Measurements from ENCODE around the gene CPA5.

CPA5 gene

DNA sequence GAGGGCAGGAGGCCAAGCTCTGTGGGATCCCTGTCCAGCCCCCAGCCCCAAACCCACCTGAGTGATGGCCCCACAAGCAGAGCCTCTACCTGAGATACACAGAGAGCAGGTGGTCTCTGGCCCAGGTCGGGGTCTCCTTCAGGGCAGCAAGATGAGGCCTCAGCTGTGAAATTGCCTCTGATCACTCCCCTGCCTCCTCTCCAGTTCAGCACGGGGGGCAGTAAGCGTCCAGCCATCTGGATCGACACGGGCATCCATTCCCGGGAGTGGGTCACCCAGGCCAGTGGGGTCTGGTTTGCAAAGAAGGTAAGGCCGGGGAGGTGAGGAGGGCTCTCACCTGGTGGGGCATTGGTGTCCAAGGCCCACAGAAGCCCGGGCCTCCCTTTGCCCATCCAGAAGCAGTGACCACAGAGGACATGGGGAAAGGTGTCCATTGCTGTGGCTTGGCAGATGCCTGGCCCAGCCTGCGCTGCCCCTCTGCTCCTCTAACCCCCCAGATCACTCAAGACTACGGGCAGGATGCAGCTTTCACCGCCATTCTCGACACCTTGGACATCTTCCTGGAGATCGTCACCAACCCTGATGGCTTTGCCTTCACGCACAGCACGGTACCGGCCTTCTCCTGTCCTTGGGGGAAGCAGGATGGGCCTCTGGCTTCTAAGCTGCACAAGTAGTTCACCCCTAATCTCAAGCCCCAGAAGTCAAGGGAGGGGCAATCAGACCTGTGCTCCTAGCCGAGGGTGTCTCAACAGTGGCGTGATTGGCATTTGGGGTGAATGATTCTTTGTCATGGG, 38.8 kb downstream of the CPA5 start:
- H3K9ac ChIP-seq (ENCODE audit: low read length) = no peak overlapping the region
- no peak overlapping the region for H3K27ac ChIP-seq (ENCODE audit: low read length)
- H3K9me3 ChIP-seq (ENCODE audit: control insufficient read depth, low read depth, low read length) = no peaks in the 10 kb centered on the region
- no peaks in the 10 kb centered on the region for H3K4me1 ChIP-seq (ENCODE audit: control insufficient read depth, low read depth, low read length)
- no peak overlapping the region for H3K4me3 ChIP-seq (ENCODE audit: low read length)
- no peaks in the 10 kb centered on the region for H3K36me3 ChIP-seq (ENCODE audit: control insufficient read depth, low read depth, low read length)
- H3K27me3 ChIP-seq (ENCODE audit: control insufficient read depth, insufficient read depth, low read length) = no peaks in the 10 kb centered on the region

DNA sequence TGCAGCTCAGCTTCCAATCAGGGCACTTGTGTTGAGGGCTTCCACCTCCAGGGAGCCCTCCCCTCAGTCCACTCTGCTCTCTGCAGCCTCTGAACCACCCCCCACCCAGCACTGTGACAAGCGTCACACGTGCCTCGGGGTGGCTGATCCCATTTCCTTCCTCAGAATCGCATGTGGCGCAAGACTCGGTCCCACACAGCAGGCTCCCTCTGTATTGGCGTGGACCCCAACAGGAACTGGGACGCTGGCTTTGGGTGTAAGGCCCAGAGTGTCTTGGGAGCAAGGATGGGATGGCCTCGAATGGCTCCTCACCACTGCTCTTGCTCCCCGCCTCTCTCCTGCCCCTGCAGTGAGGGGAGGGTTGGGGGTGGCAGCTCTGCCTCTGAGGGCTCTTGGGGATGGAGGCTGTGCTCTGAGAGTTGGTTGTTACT, 39.8 kb downstream of the CPA5 start:
- Histone ChIP-seq H3K27ac (ENCODE audit: low read length) (no peak overlapping the region), H3K36me3 (ENCODE audit: control insufficient read depth, low read depth, low read length) (no peaks in the 10 kb centered on the region), H3K27me3 (ENCODE audit: control insufficient read depth, insufficient read depth, low read length) (no peaks in the 10 kb centered on the region), H3K9ac (ENCODE audit: low read length) (no peak overlapping the region), H3K4me3 (ENCODE audit: low read length) (no peak overlapping the region), H3K9me3 (ENCODE audit: control insufficient read depth, low read depth, low read length) (no peaks in the 10 kb centered on the region), H3K4me1 (ENCODE audit: control insufficient read depth, low read depth, low read length) (no peaks in the 10 kb centered on the region)

DNA sequence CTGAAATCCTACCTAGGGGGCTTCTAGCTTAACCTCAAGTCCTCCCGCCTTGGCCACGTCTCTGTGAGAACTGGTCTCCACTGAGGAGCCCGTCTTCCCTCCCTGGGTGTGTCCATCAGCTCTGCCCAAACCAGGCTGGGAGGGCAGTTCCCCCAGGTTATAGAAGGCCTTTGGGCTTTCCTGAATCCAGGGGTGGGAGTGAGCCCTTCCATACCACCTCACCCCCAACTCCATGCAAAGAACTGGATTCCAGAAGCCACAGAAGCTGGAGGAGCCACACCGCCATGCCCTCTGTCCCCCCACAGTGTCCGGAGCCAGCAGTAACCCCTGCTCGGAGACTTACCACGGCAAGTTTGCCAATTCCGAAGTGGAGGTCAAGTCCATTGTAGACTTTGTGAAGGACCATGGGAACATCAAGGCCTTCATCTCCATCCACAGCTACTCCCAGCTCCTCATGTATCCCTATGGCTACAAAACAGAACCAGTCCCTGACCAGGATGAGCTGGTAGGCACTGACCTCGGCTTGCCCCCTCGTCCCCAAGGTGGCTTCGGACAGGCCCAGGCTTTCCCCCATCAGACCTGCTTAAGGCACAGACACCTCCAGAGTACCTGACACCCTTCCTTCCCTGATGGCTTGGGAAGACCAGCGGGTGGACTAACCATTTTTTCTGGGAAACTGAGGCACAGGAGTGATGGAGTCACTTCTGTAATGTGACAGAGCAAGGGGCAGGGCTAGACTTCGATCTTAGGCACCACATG, 40.4 kb downstream of the CPA5 start:
- no peak overlapping the region for H3K27ac ChIP-seq (ENCODE audit: low read length)
- no peaks in the 10 kb centered on the region for H3K27me3 ChIP-seq (ENCODE audit: control insufficient read depth, insufficient read depth, low read length)
- H3K4me1 ChIP-seq (ENCODE audit: control insufficient read depth, low read depth, low read length) = no peaks in the 10 kb centered on the region
- H3K9ac ChIP-seq (ENCODE audit: low read length) = no peak overlapping the region
- H3K9me3 ChIP-seq (ENCODE audit: control insufficient read depth, low read depth, low read length) = no peaks in the 10 kb centered on the region
- H3K4me3 ChIP-seq (ENCODE audit: low read length) = no peak overlapping the region
- no peaks in the 10 kb centered on the region for H3K36me3 ChIP-seq (ENCODE audit: control insufficient read depth, low read depth, low read length)

DNA sequence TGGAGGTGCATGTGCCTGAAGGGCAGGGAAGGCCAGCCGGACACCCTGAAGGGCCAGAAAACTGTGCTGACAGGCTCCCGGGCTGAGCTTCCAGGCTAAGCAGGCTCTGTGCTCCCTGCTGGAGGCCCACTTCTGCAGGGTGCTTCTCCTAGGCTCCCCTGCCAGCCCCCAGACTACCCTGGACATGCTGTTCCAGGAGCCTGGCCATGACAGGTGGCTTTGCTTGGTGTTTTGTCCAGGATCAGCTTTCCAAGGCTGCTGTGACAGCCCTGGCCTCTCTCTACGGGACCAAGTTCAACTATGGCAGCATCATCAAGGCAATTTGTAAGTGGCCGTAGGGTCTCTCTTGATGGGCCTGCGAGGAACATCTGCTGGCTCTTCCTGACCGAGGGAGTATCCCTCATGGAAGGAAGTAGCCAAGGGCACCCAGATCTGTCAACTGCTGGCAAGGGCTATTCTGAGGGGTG, 41.0 kb downstream of the CPA5 start:
- H3K27me3 ChIP-seq (ENCODE audit: control insufficient read depth, insufficient read depth, low read length) = no peaks in the 10 kb centered on the region
- H3K9me3 ChIP-seq (ENCODE audit: control insufficient read depth, low read depth, low read length) = no peaks in the 10 kb centered on the region
- H3K9ac ChIP-seq (ENCODE audit: low read length) = no peak overlapping the region
- H3K4me3 ChIP-seq (ENCODE audit: low read length) = no peak overlapping the region
- no peak overlapping the region for H3K27ac ChIP-seq (ENCODE audit: low read length)
- no peaks in the 10 kb centered on the region for H3K4me1 ChIP-seq (ENCODE audit: control insufficient read depth, low read depth, low read length)
- no peaks in the 10 kb centered on the region for H3K36me3 ChIP-seq (ENCODE audit: control insufficient read depth, low read depth, low read length)

DNA sequence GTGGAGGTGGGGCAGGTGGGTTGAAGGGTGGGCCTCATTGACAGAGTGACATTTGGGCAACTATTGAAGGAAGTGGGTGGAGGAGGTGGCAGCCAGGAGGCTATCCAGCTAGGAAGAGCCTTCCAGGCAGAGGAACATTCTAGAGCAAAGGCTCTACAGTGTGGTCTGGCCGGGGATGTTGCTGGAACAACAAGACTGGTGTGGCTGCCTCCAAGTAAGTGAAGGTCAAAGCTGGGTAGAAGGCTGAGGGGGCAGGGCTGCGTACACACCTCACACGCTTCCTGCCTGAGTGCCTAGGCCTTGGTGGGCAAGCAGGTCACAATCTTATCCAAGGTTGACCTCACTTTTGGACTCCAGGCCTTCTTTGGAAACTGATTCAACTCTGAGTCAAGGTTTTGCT, 42.3 kb downstream of the CPA5 start:
- Histone ChIP-seq H3K27ac (ENCODE audit: low read length) (no peak overlapping the region), H3K9me3 (ENCODE audit: control insufficient read depth, low read depth, low read length) (no peaks in the 10 kb centered on the region), H3K4me1 (ENCODE audit: control insufficient read depth, low read depth, low read length) (no peaks in the 10 kb centered on the region), H3K27me3 (ENCODE audit: control insufficient read depth, insufficient read depth, low read length) (no peaks in the 10 kb centered on the region), H3K36me3 (ENCODE audit: control insufficient read depth, low read depth, low read length) (no peaks in the 10 kb centered on the region), H3K9ac (ENCODE audit: low read length) (no peak overlapping the region), H3K4me3 (ENCODE audit: low read length) (no peak overlapping the region)

DNA sequence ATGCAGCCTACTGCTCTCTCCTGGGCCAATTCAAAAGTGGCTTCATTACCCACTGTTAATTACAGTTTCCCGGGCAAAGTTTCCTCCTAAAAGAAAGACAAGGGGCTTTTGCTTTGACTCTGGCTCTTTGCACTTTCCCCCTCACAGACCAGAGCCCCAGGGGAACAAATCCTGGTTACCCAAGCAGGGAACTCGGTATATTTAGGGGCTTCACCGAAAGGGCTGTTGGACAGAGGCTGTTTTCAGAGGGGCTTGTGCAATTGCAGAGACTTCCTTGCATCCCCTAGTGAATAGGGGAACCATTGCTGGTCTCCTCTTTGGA, 42.7 kb downstream of the CPA5 start:
- no peaks in the 10 kb centered on the region for H3K36me3 ChIP-seq (ENCODE audit: control insufficient read depth, low read depth, low read length)
- H3K27ac ChIP-seq (ENCODE audit: low read length) = no peak overlapping the region
- no peak overlapping the region for H3K4me3 ChIP-seq (ENCODE audit: low read length)
- H3K9me3 ChIP-seq (ENCODE audit: control insufficient read depth, low read depth, low read length) = no peaks in the 10 kb centered on the region
- H3K9ac ChIP-seq (ENCODE audit: low read length) = no peak overlapping the region
- H3K27me3 ChIP-seq (ENCODE audit: control insufficient read depth, insufficient read depth, low read length) = no peaks in the 10 kb centered on the region
- H3K4me1 ChIP-seq (ENCODE audit: control insufficient read depth, low read depth, low read length) = no peaks in the 10 kb centered on the region

DNA sequence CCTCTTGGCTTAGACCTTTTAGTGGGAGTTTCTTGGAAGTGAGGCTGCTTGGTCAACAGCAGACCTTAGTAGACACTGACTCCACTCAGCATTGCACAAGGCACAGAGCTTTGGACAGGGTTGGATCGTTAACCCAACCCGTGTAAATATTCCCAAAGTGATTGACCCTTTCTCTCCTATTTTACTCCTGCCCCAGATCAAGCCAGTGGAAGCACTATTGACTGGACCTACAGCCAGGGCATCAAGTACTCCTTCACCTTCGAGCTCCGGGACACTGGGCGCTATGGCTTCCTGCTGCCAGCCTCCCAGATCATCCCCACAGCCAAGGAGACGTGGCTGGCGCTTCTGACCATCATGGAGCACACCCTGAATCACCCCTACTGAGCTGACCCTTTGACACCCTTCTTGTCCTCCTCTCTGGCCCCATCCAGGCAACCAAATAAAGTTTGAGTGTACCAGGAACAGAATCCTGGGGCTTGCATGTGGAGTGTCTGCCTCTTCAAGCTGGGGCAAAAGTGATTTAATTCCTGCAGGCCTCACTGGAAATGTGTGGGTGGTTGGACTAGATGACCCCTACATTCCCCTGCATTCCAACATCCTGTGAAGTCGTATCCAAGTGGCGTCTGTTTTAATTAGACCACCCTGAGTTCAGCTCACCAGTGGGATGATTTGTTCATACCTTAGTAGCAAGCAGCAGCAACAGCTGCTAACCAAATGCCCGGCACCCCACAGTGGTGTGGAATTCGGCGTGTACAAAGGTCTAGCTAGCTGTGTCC, 43.2 kb downstream of the CPA5 start:
- no peaks in the 10 kb centered on the region for H3K27me3 ChIP-seq (ENCODE audit: control insufficient read depth, insufficient read depth, low read length)
- no peaks in the 10 kb centered on the region for H3K9me3 ChIP-seq (ENCODE audit: control insufficient read depth, low read depth, low read length)
- H3K9ac ChIP-seq (ENCODE audit: low read length) = no peak overlapping the region
- no peaks in the 10 kb centered on the region for H3K36me3 ChIP-seq (ENCODE audit: control insufficient read depth, low read depth, low read length)
- no peaks in the 10 kb centered on the region for H3K4me1 ChIP-seq (ENCODE audit: control insufficient read depth, low read depth, low read length)
- H3K4me3 ChIP-seq (ENCODE audit: low read length) = no peak overlapping the region
- no peak overlapping the region for H3K27ac ChIP-seq (ENCODE audit: low read length)

DNA sequence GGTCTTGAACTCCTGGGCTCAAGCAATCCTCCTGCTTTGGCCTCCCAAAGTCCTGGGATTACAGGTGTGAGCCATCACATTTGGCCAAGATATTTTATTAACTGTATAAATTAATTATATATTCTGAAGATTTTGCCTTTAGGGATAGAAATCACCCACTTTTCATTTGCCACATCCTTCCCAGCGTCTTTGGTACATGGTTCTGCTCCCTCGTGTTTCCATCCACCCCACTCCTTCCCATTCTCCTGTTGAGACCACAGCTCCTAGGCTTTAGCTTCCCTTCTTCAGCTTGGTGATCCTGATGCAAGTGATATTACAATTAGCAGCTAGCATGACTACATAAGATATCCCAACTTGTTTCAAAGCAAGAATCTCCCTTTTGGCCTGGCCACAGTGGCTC, 44.1 kb downstream of the CPA5 start:
- H3K4me1 ChIP-seq (ENCODE audit: control insufficient read depth, low read depth, low read length) = no peaks in the 10 kb centered on the region
- no peaks in the 10 kb centered on the region for H3K27me3 ChIP-seq (ENCODE audit: control insufficient read depth, insufficient read depth, low read length)
- no peak overlapping the region for H3K4me3 ChIP-seq (ENCODE audit: low read length)
- H3K9me3 ChIP-seq (ENCODE audit: control insufficient read depth, low read depth, low read length) = no peaks in the 10 kb centered on the region
- no peak overlapping the region for H3K27ac ChIP-seq (ENCODE audit: low read length)
- no peak overlapping the region for H3K9ac ChIP-seq (ENCODE audit: low read length)
- H3K36me3 ChIP-seq (ENCODE audit: control insufficient read depth, low read depth, low read length) = no peaks in the 10 kb centered on the region

DNA sequence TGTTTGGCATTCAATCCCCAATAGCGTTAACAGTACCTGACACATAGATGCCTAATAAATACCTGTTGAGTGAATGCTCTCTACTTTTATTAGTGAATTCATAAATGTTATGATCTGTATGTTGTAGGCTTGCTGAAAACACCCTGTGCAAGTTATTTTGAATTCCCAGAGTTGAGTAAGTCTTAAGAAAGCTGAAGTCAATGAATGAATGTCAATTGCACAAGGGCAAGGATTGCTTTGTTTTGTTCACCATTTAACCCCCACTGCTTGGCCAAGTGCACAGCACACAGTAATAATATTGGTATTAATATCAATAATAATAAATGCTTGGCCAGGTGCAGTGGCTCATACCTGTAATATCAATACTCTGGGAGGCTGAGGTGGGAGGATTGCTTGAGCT, 45.9 kb downstream of the CPA5 start:
- peaks cover 3% of the 10 kb centered on the region for H3K4me1 ChIP-seq (ENCODE audit: control insufficient read depth, low read depth, low read length)
- no peaks in the 10 kb centered on the region for H3K9me3 ChIP-seq (ENCODE audit: control insufficient read depth, low read depth, low read length)
- H3K36me3 ChIP-seq (ENCODE audit: control insufficient read depth, low read depth, low read length) = no peaks in the 10 kb centered on the region
- H3K9ac ChIP-seq (ENCODE audit: low read length) = no peak overlapping the region
- H3K27me3 ChIP-seq (ENCODE audit: control insufficient read depth, insufficient read depth, low read length) = no peaks in the 10 kb centered on the region
- H3K4me3 ChIP-seq (ENCODE audit: low read length) = no peak overlapping the region
- no peak overlapping the region for H3K27ac ChIP-seq (ENCODE audit: low read length)

DNA sequence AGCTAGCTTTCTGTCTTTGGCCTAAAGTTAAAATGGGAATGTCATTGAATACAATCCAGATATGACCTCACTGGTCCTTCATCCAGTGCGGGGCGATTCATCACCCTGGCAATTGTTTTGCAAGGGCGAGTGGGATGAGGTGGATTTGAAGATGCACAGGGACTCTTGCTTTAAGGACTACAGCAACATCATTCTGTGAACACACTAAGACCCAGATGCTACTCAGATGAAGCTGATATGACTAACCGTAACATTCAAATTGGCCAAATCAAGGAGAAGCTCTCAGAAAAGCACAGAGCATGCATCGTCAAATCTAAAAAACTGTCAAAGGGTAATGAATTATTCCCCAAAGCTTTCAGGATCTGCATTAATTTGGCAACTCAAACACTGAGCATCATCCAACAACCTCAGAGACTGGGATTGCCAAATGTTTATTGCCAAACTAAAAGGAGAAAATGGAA, 48.5 kb downstream of the CPA5 start:
- Histone ChIP-seq H3K9ac (ENCODE audit: low read length) (no peak overlapping the region), H3K36me3 (ENCODE audit: control insufficient read depth, low read depth, low read length) (no peaks in the 10 kb centered on the region), H3K27me3 (ENCODE audit: control insufficient read depth, insufficient read depth, low read length) (no peaks in the 10 kb centered on the region), H3K4me3 (ENCODE audit: low read length) (no peak overlapping the region), H3K9me3 (ENCODE audit: control insufficient read depth, low read depth, low read length) (no peaks in the 10 kb centered on the region), H3K4me1 (ENCODE audit: control insufficient read depth, low read depth, low read length) (peaks cover 10% of the 10 kb centered on the region), H3K27ac (ENCODE audit: low read length) (no peak overlapping the region)

DNA sequence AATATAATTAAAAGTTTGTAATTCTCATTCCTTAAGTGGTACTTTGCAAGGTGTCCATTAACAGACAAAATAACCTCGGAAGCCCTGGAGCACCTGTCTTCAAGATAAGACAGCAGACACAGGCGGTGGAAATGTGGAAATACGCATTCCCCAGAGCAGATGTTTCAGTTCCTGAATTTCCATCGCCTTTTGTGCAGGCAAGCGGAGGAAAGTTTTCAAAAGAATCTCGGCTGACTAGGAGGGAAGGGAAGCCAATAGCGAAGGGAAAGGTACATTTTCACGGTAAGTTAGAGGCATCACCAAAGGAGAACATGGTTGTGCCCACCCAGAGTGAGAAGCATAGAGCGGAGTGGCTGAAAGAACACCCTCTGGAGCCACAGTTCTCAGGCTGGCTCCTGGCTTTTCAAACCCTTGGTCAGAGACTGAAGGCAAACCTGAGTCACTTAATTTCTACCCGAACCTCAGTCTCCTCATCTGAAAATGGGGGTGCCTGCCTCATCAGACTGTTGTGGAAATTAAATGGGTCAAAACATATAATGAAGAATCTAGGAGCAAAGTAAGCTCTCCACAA, 49.3 kb downstream of the CPA5 start:
- Histone ChIP-seq H3K4me3 (ENCODE audit: low read length) (no peak overlapping the region), H3K9ac (ENCODE audit: low read length) (no peak overlapping the region), H3K36me3 (ENCODE audit: control insufficient read depth, low read depth, low read length) (no peaks in the 10 kb centered on the region), H3K27ac (ENCODE audit: low read length) (no peak overlapping the region), H3K4me1 (ENCODE audit: control insufficient read depth, low read depth, low read length) (peaks cover 10% of the 10 kb centered on the region), H3K27me3 (ENCODE audit: control insufficient read depth, insufficient read depth, low read length) (no peaks in the 10 kb centered on the region), H3K9me3 (ENCODE audit: control insufficient read depth, low read depth, low read length) (no peaks in the 10 kb centered on the region)

Data from iPS-18a (cell line).